ENCODE results near the gene ECHDC3. TPM values are rescaled to one million over a fixed set of nuclear protein-coding genes. Genes with fewer than 3 reads are reported as not detected.

ECHDC3 gene
- total RNA-seq, 1 donor from 2014 or later: 2.1 TPM

DNA sequence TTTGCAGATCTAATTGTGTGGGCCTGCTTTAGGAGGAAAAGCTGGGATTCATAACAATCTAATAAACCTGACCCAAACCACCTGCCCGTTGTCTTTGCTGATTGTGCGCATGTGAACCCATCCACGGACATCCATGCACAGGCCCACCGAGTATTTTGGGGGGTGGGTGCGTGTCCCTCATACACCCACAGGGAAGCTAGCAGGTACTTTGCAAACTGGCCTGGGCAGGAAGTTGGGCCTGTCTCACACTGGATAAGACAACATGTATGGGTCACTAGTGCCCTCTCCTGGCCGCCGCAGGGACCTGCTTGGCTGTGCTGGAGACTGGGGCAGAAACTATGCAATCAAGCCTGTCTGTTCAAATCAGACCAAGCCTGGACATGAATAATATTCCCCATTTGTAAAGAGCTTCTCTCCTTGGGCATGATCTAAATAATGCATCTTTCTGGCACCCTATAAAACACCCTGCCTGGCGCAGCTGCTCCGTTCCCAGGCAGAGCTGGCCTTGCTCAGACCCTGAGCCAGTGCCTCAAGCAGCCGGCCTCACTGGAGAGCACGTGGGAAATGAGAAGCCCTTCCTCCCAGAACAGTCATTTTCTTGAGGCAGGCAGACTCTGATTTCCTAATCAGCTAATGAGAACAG is 15.8 kb downstream of the ECHDC3 start:
- Mint-ChIP-seq H3K27me3 (ENCODE audit: insufficient read depth, low read depth) (peaks cover 10% of the 10 kb centered on the region), H3K9me3 (no peaks in the 10 kb centered on the region), H3K4me3 (no peak overlapping the region), H3K27ac (peak overlapping the region; percentile 83), H3K36me3 (no peaks in the 10 kb centered on the region), H3K4me1 (peaks cover 22% of the 10 kb centered on the region)
- Histone ChIP-seq H3K9ac (no peak overlapping the region), H3K4me1 (no peaks in the 10 kb centered on the region), H3K27me3 (no peaks in the 10 kb centered on the region), H3K79me2 (ENCODE audit: low read depth) (no peaks in the 10 kb centered on the region), H3F3A (ENCODE audit: low read depth) (no peaks in the 10 kb centered on the region), H3K4me3 (no peak overlapping the region), H3K27ac (no peak overlapping the region), H4K20me1 (ENCODE audit: low read depth) (no peaks in the 10 kb centered on the region), H3K4me2 (no peak overlapping the region), H3K36me3 (no peaks in the 10 kb centered on the region), H2AFZ (replicated peaks) (peak overlapping the region; percentile 90), H3K9me3 (ENCODE audit: low read depth) (no peaks in the 10 kb centered on the region)
- TF ChIP-seq CTCF (IDR thresholded peaks at IDR 0.05) (peak; percentile 98), EZH2 (IDR thresholded peaks at IDR 0.05) (no peak), EZH2phosphoT487 (IDR thresholded peaks at IDR 0.05) (no peak)
- DNase-seq (ENCODE audit: low spot score): peak; percentile 88

DNA sequence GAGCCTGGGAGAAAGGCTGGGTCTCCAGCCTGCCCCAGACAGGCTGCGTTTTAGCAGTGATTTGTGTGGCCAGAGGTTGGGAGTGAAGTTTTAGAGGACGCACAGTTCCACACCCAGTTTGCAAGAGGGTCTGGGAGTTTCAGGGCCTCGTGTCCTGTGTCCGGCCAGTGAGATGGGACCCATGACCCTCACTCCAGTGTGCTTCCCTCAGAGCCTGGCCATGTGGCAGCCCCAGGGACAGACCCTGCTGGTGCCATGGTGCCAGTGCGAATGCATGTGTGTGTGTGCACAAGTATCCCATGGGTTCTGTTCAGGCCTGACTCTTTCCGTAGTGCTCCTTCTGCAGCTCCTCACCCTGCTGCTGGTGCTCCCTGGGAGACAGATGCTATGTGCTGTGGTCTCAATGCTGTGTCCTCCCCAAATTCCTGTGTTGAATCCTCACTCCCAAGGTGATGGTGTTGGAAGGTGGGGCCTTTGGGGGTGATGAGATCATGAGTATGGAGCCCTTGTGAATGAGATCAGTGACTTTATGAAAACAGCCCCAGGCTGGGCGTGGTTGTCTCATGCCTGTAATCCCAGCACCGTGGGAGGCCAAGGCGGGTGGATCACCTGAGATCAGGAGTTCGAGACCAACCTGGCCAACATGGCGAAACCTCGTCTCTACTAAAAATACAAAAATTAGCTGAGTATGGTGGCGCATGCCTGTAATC is 16.5 kb downstream of the ECHDC3 start:
- Histone ChIP-seq H3K27ac (no peak overlapping the region), H4K20me1 (ENCODE audit: low read depth) (no peaks in the 10 kb centered on the region), H3K27me3 (no peaks in the 10 kb centered on the region), H3K4me1 (no peaks in the 10 kb centered on the region), H3K4me3 (no peak overlapping the region), H3K9ac (no peak overlapping the region), H3K4me2 (no peak overlapping the region), H3K36me3 (no peaks in the 10 kb centered on the region), H3F3A (ENCODE audit: low read depth) (no peaks in the 10 kb centered on the region), H3K79me2 (ENCODE audit: low read depth) (no peaks in the 10 kb centered on the region), H3K9me3 (ENCODE audit: low read depth) (no peaks in the 10 kb centered on the region), H2AFZ (replicated peaks) (peak overlapping the region; percentile 54)
- H3K9me3 Mint-ChIP-seq: no peaks in the 10 kb centered on the region
- H3K4me3 Mint-ChIP-seq: no peak overlapping the region
- H3K27me3 Mint-ChIP-seq (ENCODE audit: insufficient read depth, low read depth): peaks cover 10% of the 10 kb centered on the region
- H3K4me1 Mint-ChIP-seq: peaks cover 22% of the 10 kb centered on the region
- TF ChIP-seq EZH2phosphoT487 (IDR thresholded peaks at IDR 0.05) (no peak), EZH2 (IDR thresholded peaks at IDR 0.05) (no peak)
- H3K27ac Mint-ChIP-seq: peak overlapping the region; percentile 25
- no peak for DNase-seq (ENCODE audit: low spot score)
- no peaks in the 10 kb centered on the region for H3K36me3 Mint-ChIP-seq

GRCh38 chr10:11759347-11759746 is 17.2 kb downstream of the ECHDC3 start:
- H3K9me3 ChIP-seq (ENCODE audit: low read depth): no peaks in the 10 kb centered on the region
- H3K9ac ChIP-seq: no peak overlapping the region
- H3K9me3 Mint-ChIP-seq: no peaks in the 10 kb centered on the region
- H3K36me3 ChIP-seq: no peaks in the 10 kb centered on the region
- H2AFZ ChIP-seq (replicated peaks): no peak overlapping the region
- H3K27me3 ChIP-seq: no peaks in the 10 kb centered on the region
- no peak overlapping the region for H3K27ac ChIP-seq
- DNase-seq (ENCODE audit: low spot score): no peak
- H3K4me2 ChIP-seq: no peak overlapping the region
- H3F3A ChIP-seq (ENCODE audit: low read depth): no peaks in the 10 kb centered on the region
- H3K4me1 ChIP-seq: no peaks in the 10 kb centered on the region
- no peak overlapping the region for H3K4me3 ChIP-seq
- H3K4me3 Mint-ChIP-seq: no peak overlapping the region
- peaks cover 10% of the 10 kb centered on the region for H3K27me3 Mint-ChIP-seq (ENCODE audit: insufficient read depth, low read depth)
- TF ChIP-seq EZH2 (IDR thresholded peaks at IDR 0.05) (no peak), CTCF (IDR thresholded peaks at IDR 0.05) (no peak), EZH2phosphoT487 (IDR thresholded peaks at IDR 0.05) (no peak)
- H3K4me1 Mint-ChIP-seq: peaks cover 16% of the 10 kb centered on the region
- no peaks in the 10 kb centered on the region for H3K36me3 Mint-ChIP-seq
- H3K79me2 ChIP-seq (ENCODE audit: low read depth): no peaks in the 10 kb centered on the region
- H3K27ac Mint-ChIP-seq: peak overlapping the region; percentile 74
- no peaks in the 10 kb centered on the region for H4K20me1 ChIP-seq (ENCODE audit: low read depth)

DNA sequence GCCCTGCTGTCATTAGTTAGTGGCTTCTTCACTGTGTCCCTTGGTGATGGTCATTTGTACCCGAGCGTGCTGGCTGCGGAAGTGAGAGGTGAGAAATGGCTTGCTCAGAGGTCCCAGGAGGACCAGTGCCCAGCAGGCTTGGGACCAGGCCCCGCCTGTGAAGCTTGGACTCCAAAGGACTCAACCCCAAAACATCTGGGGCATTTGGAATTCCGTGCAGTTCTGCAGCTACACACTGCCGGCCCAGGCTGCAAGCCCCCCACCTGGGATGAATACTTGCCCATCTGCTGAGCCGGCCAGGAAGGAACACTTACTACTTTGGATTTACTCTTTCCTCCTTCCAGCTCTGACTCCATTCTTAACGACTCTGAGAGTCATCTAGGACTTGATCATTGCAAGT is 18.0 kb downstream of the ECHDC3 start:
- Histone ChIP-seq H3K4me1 (no peaks in the 10 kb centered on the region), H3K27me3 (no peaks in the 10 kb centered on the region), H3K4me3 (no peak overlapping the region), H2AFZ (replicated peaks) (no peak overlapping the region), H3F3A (ENCODE audit: low read depth) (no peaks in the 10 kb centered on the region), H3K27ac (no peak overlapping the region), H3K9ac (no peak overlapping the region), H3K4me2 (no peak overlapping the region), H3K79me2 (ENCODE audit: low read depth) (no peaks in the 10 kb centered on the region), H3K9me3 (ENCODE audit: low read depth) (no peaks in the 10 kb centered on the region), H4K20me1 (ENCODE audit: low read depth) (no peaks in the 10 kb centered on the region), H3K36me3 (no peaks in the 10 kb centered on the region)
- no peak overlapping the region for H3K27ac Mint-ChIP-seq
- H3K4me1 Mint-ChIP-seq: peaks cover 13% of the 10 kb centered on the region
- no peak for DNase-seq (ENCODE audit: low spot score)
- no peaks in the 10 kb centered on the region for H3K9me3 Mint-ChIP-seq
- peaks cover 10% of the 10 kb centered on the region for H3K27me3 Mint-ChIP-seq (ENCODE audit: insufficient read depth, low read depth)
- no peaks in the 10 kb centered on the region for H3K36me3 Mint-ChIP-seq
- TF ChIP-seq EZH2 (IDR thresholded peaks at IDR 0.05) (no peak), CTCF (IDR thresholded peaks at IDR 0.05) (no peak)
- H3K4me3 Mint-ChIP-seq: no peak overlapping the region

Data from neural progenitor cell (in vitro differentiated cells).